Measurements from ENCODE around the gene OR52J3. TPM values are rescaled to one million over a fixed set of nuclear protein-coding genes. Genes with fewer than 3 reads are reported as not detected.

Gene OR52J3
- total RNA-seq = not detected in 2 replicates

GRCh38 chr11:5046226-5046625 lies at the start of gene OR52J3:
TSS of gene OR52J3 (plus strand) at chr11:5046526. CDS start at chr11:5046526, 0 bp downstream.

DNA sequence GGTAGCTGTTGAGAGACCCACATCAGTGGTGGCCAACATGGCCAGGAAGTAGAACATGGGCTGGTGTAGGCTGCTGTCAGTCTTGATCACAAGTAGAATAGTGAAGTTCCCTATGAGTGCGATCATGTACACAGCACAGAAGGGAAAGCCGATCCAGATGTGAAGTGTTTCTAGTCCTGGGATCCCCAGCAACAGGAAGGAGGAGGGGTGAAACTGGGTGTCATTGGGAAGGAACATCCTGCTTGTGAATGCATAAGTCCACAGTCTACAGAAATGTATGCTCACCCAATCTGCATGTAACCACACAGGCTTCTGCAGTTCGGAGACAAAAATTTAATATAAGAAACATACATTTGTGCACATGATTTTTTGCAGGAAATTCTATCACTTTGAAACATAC lies 13.1 kb downstream of the OR52J3 start, which contains the start of gene OR52E2:
Gene OR52E2, minus strand, starts transcription at position 237 of the 400 bp plus-strand sequence. Its CDS starts 0 bp downstream, at position 237.

DNA sequence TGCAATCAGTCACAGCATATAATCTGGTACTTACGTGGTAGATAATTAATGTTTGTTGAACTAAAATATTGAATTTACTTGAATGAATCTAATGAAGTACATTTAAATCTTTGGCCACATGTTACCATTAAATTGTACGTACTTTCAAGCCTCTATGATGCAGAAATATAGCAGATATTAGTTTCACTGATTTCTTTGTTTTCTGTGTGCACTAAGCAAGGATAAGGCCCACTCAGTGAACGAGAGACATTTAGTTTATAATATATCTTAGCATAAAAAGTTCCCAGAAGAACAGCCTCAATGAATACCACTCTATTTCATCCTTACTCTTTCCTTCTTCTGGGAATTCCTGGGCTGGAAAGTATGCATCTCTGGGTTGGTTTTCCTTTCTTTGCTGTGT lies 22.9 kb downstream of the OR52J3 start, which contains the start of gene OR52E1:
Gene OR52E1, plus strand, starts transcription at position 301 of the 400 bp plus-strand sequence.

Other genes starting within 250 kb of the OR52J3 start
- not detected in 2 replicates for gene OR52R1, start 242.1 kb upstream of the OR52J3 start, total RNA-seq
- gene OR51F2, start 225.2 kb upstream of the OR52J3 start, total RNA-seq = not detected in 2 replicates
- not detected in 2 replicates for gene OR51S1, start 197.3 kb upstream of the OR52J3 start, total RNA-seq
- not detected in 2 replicates for gene OR51T1, start 164.6 kb upstream of the OR52J3 start, total RNA-seq
- gene OR51A7, start 142.7 kb upstream of the OR52J3 start, total RNA-seq = not detected in 2 replicates
- not detected in 2 replicates for gene OR51G2, start 127.2 kb upstream of the OR52J3 start, total RNA-seq
- not detected in 2 replicates for gene OR51G1, start 122.2 kb upstream of the OR52J3 start, total RNA-seq
- not detected in 2 replicates for gene OR51A4, start 98.9 kb upstream of the OR52J3 start, total RNA-seq
- not detected in 2 replicates for gene OR51A2, start 90.8 kb upstream of the OR52J3 start, total RNA-seq
- not detected in 2 replicates for gene OR51L1, start 51.7 kb upstream of the OR52J3 start, total RNA-seq
- gene OR52E2, start 13.1 kb downstream of the OR52J3 start, total RNA-seq = not detected in 2 replicates
- not detected in 2 replicates for gene OR52E1, start 23.0 kb downstream of the OR52J3 start, total RNA-seq
- gene OR52A5, start 91.8 kb downstream of the OR52J3 start, total RNA-seq = not detected in 2 replicates
- not detected in 2 replicates for gene OR52A1, start 108.2 kb downstream of the OR52J3 start, total RNA-seq
- not detected in 2 replicates for gene OR51V1, start 154.2 kb downstream of the OR52J3 start, total RNA-seq
- gene HBB, start 180.5 kb downstream of the OR52J3 start, total RNA-seq = not detected in 2 replicates
- not detected in 2 replicates for gene HBD, start 188.0 kb downstream of the OR52J3 start, total RNA-seq
- gene HBG1, start 203.3 kb downstream of the OR52J3 start, total RNA-seq = not detected in 2 replicates
- gene HBG2, start 208.3 kb downstream of the OR52J3 start, total RNA-seq = not detected in 2 replicates
- 0.39 TPM in 1 of 2 replicates, not detected in the other for gene HBE1, start 223.4 kb downstream of the OR52J3 start, total RNA-seq